Measurements from ENCODE around the gene STK33. TPM values are rescaled to one million over a fixed set of nuclear protein-coding genes. Genes with fewer than 3 reads are reported as not detected.

The STK33 gene
- total RNA-seq, 1 experiment from 2014 or later = 10.9 TPM

DNA sequence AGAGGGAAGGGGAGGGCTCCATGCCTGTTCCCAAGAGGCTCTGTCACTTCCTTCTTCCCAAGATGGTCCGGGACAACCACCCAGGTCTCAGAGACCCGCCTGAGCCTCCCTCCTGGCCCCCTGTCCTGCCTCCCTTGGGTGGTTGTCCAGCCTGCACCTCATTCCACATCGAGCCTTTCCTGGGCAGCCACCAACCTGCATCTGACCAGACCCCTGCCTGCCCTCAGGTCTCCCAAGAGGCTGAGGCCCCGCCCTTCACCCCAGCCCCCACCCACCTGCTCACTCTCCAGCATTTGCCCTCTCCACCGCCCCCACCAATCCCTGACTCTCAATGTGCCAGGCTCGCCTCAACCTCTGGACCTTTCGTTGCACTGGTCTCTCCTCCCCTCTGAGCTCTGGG, 232.8 kb downstream of the STK33 start:
- intact Hi-C loops (cut with micrococcal nuclease) = no loop called here
- H4K20me1 ChIP-seq (ENCODE audit: insufficient read depth) = no peaks in the 10 kb centered on the region
- TF ChIP-seq YY1 (IDR thresholded peaks at IDR 0.05; ENCODE audit: extremely low read depth, insufficient replicate concordance, low read depth, low read length) = no peak
- TF ChIP-seq FOSL1 (IDR thresholded peaks at IDR 0.05; ENCODE audit: low read depth) = no peak
- no peak for TF ChIP-seq CEBPB (IDR thresholded peaks at IDR 0.05; ENCODE audit: low read depth)
- TF ChIP-seq CBX3 (IDR thresholded peaks at IDR 0.05; ENCODE audit: low read depth) = no peak
- no peak for TF ChIP-seq ELF1 (IDR thresholded peaks at IDR 0.05; ENCODE audit: borderline replicate concordance, low read depth)
- TF ChIP-seq POLR2AphosphoS5 (IDR thresholded peaks at IDR 0.05; ENCODE audit: low read depth, low read length) = no peak
- no peak for TF ChIP-seq SIN3A (IDR thresholded peaks at IDR 0.05; ENCODE audit: low read depth)
- H3K4me2 ChIP-seq (ENCODE audit: low read length) = no peak overlapping the region
- DNase-seq (ENCODE audit: low read depth, low spot score) (no peak), ATAC-seq (no peak)
- H2AFZ ChIP-seq (ENCODE audit: low read depth, low read length, poor library complexity, severe bottlenecking) = no peak overlapping the region
- no peak overlapping the region for H3K9ac ChIP-seq (ENCODE audit: low read length)
- no TSS peak for BruUV-seq (replicated peaks)
- H3K4me3 ChIP-seq (replicated peaks in 1 of 2; ENCODE audit: low read depth in 1 of 2, low read length in 2 of 2) = no peak overlapping the region
- no peaks in the 10 kb centered on the region for H3K79me2 ChIP-seq (ENCODE audit: insufficient read depth, low read length)
- RAD21 ChIA-PET (ENCODE audit: low non-redundant PET in 1 of 2, low total read pairs in 2 of 2, uncharacterized antibody in 2 of 2, unreplicated experiment in 2 of 2) = no interaction called here
- POLR2A ChIA-PET = no interaction called here
- H3K9me2 ChIP-seq (ENCODE audit: insufficient read depth) = no peaks in the 10 kb centered on the region
- no peak overlapping the region for H3K27ac ChIP-seq (ENCODE audit: low read depth, low read length)
- H3K4me1 ChIP-seq (ENCODE audit: control insufficient read depth in 1 of 2, insufficient read depth in 2 of 2, low read length in 2 of 2) = no peaks in the 10 kb centered on the region
- no peaks in the 10 kb centered on the region for H3K9me3 ChIP-seq (ENCODE audit: control insufficient read depth in 1 of 2, insufficient read depth in 1 of 2, low read depth in 1 of 2, low read length in 2 of 2)
- no peaks in the 10 kb centered on the region for H3K36me3 ChIP-seq (ENCODE audit: control insufficient read depth in 1 of 2, insufficient read depth in 2 of 2, low read length in 2 of 2)
- H3K27me3 ChIP-seq (ENCODE audit: insufficient read depth, low read length) = no peaks in the 10 kb centered on the region
- CTCF ChIA-PET = no interaction called here

DNA sequence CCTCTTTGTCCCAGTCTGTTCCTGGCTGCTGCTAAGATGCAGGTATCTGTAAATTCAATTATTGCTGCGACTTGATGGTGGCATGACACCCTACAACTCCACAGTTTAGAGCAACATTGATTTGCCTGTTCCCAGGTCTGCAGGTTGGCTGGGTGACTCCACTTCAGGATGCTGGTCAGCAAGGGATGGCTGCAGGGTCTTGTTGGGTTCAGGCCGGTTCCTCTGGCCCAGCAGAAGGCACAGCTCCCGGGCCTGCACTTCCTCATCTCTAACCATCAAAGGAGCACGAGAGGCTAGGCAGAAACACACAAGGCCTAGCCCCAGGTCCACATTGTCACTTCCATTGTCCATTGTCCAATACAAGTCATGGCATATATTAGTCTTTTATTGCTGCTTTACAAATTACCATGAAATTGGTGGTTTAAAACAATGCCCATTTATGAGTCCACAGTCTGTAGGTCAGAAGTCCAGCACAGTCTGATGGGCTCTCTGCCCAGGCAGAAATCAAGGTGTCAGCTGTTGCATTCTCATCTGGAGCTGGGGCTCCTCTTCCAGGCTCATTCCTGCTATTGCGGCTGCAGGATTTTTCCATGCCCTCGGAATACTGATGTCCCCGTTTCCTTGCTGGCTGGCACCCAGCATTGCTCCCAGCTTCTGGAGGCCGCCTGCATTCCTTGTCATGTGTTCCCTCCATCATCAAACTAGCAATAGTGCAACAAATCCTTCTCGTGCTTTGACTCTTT, 233.8 kb downstream of the STK33 start:
- Histone ChIP-seq H3K4me3 (replicated peaks in 1 of 2; ENCODE audit: low read depth in 1 of 2, low read length in 2 of 2) (no peak overlapping the region), H3K4me2 (ENCODE audit: low read length) (no peak overlapping the region), H3K79me2 (ENCODE audit: insufficient read depth, low read length) (no peaks in the 10 kb centered on the region), H3K9me3 (ENCODE audit: control insufficient read depth in 1 of 2, insufficient read depth in 1 of 2, low read depth in 1 of 2, low read length in 2 of 2) (no peaks in the 10 kb centered on the region), H3K4me1 (ENCODE audit: control insufficient read depth in 1 of 2, insufficient read depth in 2 of 2, low read length in 2 of 2) (no peaks in the 10 kb centered on the region), H3K27me3 (ENCODE audit: insufficient read depth, low read length) (no peaks in the 10 kb centered on the region), H3K27ac (ENCODE audit: low read depth, low read length) (no peak overlapping the region), H4K20me1 (ENCODE audit: insufficient read depth) (no peaks in the 10 kb centered on the region), H3K36me3 (ENCODE audit: control insufficient read depth in 1 of 2, insufficient read depth in 2 of 2, low read length in 2 of 2) (no peaks in the 10 kb centered on the region), H3K9ac (ENCODE audit: low read length) (no peak overlapping the region), H3K9me2 (ENCODE audit: insufficient read depth) (no peaks in the 10 kb centered on the region), H2AFZ (ENCODE audit: low read depth, low read length, poor library complexity, severe bottlenecking) (no peak overlapping the region)
- CTCF ChIA-PET = no interaction called here
- TF ChIP-seq, protein P1, sequence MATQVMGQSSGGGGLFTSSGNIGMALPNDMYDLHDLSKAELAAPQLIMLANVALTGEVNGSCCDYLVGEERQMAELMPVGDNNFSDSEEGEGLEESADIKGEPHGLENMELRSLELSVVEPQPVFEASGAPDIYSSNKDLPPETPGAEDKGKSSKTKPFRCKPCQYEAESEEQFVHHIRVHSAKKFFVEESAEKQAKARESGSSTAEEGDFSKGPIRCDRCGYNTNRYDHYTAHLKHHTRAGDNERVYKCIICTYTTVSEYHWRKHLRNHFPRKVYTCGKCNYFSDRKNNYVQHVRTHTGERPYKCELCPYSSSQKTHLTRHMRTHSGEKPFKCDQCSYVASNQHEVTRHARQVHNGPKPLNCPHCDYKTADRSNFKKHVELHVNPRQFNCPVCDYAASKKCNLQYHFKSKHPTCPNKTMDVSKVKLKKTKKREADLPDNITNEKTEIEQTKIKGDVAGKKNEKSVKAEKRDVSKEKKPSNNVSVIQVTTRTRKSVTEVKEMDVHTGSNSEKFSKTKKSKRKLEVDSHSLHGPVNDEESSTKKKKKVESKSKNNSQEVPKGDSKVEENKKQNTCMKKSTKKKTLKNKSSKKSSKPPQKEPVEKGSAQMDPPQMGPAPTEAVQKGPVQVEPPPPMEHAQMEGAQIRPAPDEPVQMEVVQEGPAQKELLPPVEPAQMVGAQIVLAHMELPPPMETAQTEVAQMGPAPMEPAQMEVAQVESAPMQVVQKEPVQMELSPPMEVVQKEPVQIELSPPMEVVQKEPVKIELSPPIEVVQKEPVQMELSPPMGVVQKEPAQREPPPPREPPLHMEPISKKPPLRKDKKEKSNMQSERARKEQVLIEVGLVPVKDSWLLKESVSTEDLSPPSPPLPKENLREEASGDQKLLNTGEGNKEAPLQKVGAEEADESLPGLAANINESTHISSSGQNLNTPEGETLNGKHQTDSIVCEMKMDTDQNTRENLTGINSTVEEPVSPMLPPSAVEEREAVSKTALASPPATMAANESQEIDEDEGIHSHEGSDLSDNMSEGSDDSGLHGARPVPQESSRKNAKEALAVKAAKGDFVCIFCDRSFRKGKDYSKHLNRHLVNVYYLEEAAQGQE (IDR thresholded peaks at IDR 0.05; ENCODE audit: low read depth) = no peak
- TF ChIP-seq RAD21 (IDR thresholded peaks at IDR 0.05; ENCODE audit: low read depth) (peak; percentile 35; the same call in 1 of the 2 replicates), ZNF274 (IDR thresholded peaks at IDR 0.05; ENCODE audit: low read depth, low read length) (no peak), FOSL1 (IDR thresholded peaks at IDR 0.05; ENCODE audit: low read depth) (no peak)
- TF ChIP-seq, protein P2, sequence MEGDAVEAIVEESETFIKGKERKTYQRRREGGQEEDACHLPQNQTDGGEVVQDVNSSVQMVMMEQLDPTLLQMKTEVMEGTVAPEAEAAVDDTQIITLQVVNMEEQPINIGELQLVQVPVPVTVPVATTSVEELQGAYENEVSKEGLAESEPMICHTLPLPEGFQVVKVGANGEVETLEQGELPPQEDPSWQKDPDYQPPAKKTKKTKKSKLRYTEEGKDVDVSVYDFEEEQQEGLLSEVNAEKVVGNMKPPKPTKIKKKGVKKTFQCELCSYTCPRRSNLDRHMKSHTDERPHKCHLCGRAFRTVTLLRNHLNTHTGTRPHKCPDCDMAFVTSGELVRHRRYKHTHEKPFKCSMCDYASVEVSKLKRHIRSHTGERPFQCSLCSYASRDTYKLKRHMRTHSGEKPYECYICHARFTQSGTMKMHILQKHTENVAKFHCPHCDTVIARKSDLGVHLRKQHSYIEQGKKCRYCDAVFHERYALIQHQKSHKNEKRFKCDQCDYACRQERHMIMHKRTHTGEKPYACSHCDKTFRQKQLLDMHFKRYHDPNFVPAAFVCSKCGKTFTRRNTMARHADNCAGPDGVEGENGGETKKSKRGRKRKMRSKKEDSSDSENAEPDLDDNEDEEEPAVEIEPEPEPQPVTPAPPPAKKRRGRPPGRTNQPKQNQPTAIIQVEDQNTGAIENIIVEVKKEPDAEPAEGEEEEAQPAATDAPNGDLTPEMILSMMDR (IDR thresholded peaks at IDR 0.05 in 2 of 3, conservative IDR thresholded peaks at IDR 0.05 in 1 of 3; ENCODE audit: borderline replicate concordance in 1 of 3, insufficient read depth in 1 of 3, low read depth in 2 of 3, low read length in 2 of 3) = no peak
- intact Hi-C loops (cut with micrococcal nuclease) = no loop called here
- ATAC-seq = peak; percentile 30; the same call in 1 of the 2 replicates
- RAD21 ChIA-PET (ENCODE audit: low non-redundant PET in 1 of 2, low total read pairs in 2 of 2, uncharacterized antibody in 2 of 2, unreplicated experiment in 2 of 2) = no interaction called here
- BruUV-seq (replicated peaks) = no TSS peak
- DNase-seq (ENCODE audit: low read depth, low spot score) = no peak
- POLR2A ChIA-PET = no interaction called here
